COLO829 (cell line): ENCODE data around the gene PI4KA.
A peak's percentile ranks its signal among the peaks of the same experiment; 100 is the strongest.
"Not testable (repeated sequence)": the region's sequence is repeated elsewhere in the genome, so short reads cannot be mapped to it uniquely, and the experiment has no call there.

Source experiments
- DNase-seq: peaks from one replicate; pipeline ENCODE4 v3.0.0; 2012; ENCODE audit warnings: low spot score

PI4KA gene

GRCh38 chr22:20748731-20749428 lies 109.7 kb downstream of the PI4KA start:
- DNase-seq: no peak

GRCh38 chr22:20748082-20748481 lies 110.5 kb downstream of the PI4KA start:
- no peak for DNase-seq

- no peak for DNase-seq
These were observed 111.4 kb downstream of the PI4KA start for GRCh38 chr22:20747223-20747622.

DNA sequence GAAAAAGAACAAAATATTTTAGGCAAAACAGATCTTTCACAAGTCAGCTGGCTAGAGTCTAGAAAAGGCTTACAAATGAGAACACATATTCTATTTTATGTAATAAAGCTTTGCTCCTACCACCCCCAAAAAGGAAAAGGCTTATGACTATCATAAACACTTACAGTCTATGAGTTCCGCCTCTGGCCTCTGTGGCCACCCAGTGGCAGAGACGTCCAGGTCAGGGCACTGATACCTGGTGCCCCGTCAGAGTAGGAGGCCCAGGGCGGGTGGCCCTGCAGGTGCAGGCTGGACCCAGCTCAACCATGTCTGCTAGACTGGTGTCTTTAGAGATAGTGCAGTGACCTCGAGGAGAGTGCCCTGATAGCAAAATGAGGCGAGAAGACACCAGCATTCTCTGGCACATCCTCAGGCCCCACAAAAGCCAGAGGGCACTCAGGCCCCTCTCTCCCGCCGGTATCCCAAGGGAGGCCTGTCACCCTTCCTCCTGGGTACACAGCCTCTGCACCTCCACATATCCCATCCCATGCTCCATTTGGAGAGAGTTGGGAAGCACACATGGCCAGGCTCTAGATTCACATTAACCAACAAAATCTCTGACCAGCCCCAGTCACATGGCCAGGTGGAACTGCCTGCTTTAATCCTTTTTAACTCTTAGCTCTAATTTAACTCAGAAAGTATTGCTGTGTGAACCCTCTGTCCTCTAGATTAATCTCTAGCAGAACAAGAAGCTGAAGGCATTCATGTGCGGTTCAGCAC lies 112.0 kb downstream of the PI4KA start:
- DNase-seq: no peak

DNA sequence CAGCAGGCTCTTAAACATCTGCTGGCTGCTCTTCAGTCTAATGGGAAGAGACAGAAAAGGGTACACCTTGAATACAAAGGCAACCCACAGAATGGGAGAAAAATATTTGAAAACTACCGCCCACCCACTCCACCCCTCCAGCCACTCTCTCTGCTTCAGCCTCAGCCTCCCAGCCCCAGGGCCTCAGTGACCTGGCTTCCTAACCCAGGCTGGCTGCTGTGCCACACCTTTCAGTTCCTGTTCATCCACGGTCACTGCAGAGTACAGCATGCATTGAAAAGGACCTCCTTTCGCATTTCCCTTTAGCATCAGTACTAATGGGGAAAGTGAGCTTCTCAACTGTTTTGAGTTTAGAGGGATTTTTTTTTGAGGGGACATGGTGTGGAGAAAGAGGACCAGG lies 113.5 kb downstream of the PI4KA start:
- DNase-seq: no peak

GRCh38 chr22:20744456-20744855 lies 114.2 kb downstream of the PI4KA start:
- DNase-seq: no peak

- no peak for DNase-seq
These were observed 115.8 kb downstream of the PI4KA start for GRCh38 chr22:20742764-20743163.

- peak; percentile 62 for DNase-seq
These were observed 116.7 kb downstream of the PI4KA start for GRCh38 chr22:20741634-20742581.

DNA sequence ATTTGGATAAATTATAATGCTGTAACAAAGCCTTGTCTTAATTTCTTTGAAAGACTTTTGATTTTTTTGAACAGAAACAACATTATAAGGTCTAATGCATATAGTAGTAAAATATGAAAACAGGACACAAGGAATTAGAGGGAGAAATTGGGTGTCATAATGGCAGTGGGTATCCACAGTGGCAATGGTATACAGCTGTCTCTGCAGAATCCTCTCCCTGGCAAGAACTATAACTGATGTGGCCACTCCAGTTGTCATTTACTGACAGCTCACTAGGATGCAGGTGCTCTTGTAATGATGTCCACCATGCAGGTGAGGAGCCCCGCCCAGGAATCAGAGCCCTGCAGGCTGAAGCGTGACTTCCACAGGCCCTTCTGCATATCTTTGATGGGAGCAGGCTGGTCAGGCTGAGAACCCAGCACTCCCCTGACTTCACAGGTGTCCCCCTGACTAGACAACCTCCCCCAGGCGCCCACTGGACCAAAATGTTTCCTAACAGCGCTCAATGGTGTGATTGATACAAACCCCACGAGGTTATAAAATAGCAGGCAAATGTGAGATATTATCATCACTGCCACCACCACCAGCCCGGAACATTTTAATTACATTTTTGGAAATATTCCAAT lies 117.5 kb downstream of the PI4KA start:
- DNase-seq: no peak

GRCh38 chr22:20740222-20740951 lies 118.2 kb downstream of the PI4KA start:
- DNase-seq: no peak

DNA sequence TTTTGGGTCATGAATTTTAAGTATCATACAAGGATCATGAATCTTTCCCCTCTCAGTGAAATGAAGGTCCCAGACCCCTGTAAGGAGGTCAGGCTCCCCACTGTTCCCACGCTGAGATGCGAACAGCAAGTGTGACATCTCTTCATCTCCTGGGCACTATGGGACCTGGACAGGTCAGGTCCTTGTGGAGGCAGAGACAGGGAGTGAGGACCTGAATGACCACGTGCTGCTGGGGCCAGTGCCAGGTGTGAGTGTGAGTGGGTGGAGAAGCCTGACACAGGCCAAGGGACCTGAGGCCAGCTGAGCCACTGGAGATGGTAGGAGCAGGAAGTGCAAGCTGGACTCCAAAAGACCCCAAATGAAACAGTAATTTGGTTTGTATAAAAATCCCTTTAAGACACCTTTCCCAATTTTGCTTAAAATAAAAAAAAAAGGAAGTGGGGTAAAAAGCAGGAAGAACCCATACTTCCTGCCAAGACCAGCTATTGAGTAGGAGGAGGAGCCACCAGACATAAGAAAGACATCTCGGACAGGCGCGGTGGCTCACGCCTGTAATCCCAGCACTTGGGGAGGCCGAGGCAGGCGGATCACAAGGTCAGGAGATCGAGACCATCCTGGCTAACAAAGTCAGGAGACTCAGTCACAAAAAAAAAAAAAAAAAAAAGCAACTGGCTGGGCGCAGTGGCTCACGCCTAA lies 120.1 kb downstream of the PI4KA start:
- no peak for DNase-seq

DNA sequence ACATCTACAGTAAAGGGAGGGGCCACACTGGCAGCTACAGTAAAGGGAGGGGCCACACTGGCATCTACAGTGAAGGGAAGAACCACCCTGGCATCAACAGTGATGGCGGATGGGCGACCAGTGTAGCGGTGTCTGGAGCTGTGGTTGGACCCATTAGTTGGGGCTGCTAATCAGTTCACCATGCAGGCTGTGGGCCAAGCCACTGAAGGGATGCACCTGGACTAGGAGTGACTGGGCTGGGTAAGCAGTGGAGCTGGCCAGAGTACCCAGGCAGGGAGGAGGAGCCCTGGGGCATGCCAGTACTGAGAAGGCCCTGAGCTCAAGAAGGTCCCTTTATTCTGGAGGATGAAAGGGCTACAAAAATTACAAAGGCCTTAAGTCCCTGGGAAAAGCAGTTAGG lies 121.7 kb downstream of the PI4KA start:
- DNase-seq: not testable (repeated sequence)

- DNase-seq: not testable (repeated sequence)
These were observed 123.1 kb downstream of the PI4KA start for GRCh38 chr22:20735356-20736162.

DNA sequence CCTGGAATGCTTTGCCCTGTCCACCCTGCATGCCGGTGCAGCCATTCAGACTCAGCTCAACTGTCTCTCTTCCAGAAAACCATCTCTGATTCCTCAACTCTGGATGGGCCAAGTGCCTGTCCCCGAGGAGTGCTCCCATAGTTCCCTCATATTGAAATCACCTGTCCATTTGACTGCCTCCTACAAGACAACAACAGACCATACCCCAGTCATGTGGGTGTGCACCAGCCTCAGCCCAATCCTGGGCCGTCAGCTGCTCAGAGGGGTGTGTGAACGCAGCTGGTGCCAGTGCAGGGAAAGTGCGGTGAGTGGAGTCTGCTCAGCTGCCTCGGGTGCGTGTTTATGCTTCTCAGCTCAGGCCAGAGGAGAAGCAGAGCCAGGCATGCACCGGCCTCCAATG lies 126.2 kb downstream of the PI4KA start:
- not testable (repeated sequence) for DNase-seq

GRCh38 chr22:20729194-20729593 lies 129.4 kb downstream of the PI4KA start:
- DNase-seq: no peak

DNA sequence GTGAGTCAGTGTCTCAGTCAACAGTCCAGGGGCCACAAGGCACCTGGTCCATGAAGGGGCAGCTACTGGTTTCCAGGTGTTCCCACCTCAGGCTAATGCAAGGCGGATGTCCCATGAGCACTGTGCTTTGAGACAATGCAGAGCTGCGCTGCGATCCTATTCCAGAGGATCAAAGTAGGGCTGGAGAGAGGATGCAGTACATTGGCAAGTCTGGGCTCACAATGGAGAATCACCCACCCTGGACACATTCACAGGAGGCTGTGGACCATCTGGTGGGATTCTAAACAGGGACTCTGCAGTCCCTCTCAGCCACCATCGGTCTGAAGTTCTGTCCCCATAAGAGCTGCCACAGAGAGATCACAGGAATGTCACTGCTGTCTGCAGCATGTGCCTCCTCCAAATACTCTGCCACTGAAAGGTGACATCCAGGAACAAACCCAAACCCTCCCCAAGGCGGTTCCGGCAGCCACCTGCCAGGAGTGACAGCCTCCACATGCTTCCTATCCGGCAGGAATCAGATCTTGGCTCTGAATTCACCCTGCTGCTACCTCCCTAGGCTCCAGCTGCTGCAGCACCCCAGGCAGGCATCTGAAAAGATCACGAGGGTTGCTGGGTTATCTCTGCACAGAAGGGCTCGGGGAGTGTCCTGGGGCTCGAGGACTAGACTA lies 130.0 kb downstream of the PI4KA start:
- no peak for DNase-seq

GRCh38 chr22:20727118-20728015 lies 131.2 kb downstream of the PI4KA start:
- DNase-seq: no peak

DNA sequence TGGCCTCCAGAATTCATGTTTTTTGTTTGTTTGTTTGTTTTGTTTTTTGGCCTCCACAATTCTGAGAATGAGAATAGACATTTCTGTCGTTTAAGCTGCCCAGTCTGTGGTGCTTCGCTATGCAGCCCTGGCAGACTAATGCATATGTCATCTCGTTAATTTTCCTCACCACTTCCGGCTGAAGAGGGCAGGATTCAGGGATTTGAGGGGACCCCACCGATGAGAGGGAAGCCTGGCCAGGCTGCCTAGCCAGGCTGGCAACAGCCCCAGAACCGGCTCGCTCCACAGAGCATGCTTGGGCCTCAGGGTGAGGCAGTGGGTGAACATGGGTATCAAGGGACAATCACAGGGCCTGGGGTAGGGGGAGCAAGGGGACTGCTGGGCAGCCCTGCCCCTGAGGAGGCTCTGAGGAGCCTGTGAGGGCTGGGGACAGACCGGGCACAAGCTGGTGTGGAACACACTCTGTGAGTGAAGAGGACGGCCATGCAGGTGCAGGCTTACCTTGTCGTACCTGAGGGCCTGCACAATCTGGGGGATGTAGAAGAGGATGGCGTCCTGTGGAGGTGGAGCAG lies 132.5 kb downstream of the PI4KA start:
- DNase-seq: no peak
